Stomach (tissue), 9 donors: ENCODE results near the gene KCNQ4. TPM values are rescaled to one million over a fixed set of nuclear protein-coding genes. Genes with fewer than 3 reads are reported as not detected.

ENCODE experiments used
- DNase-seq, 2 donors: peaks; one replicate each; pipeline versions ENCODE4 v3.0.0 to v3.0.0-alpha.2; 2013 to 2019
- H3K27ac ChIP-seq, 5 donors: fragments of 200-600 bp in 4 of 5; sonication (generic) in 4 of 5; one replicate each; pipeline ENCODE4 v1.5.1; 2013 to 2019; ENCODE audit warnings: mild to moderate bottlenecking in 1 of 5, moderate library complexity in 1 of 5
- H3K27me3 ChIP-seq, 3 donors: fragments of 200-600 bp; sonication (generic); one replicate each; pipeline ENCODE4 v1.5.1; 2017 to 2019; ENCODE audit warnings: mixed run types in 1 of 3
- H3K36me3 ChIP-seq, 4 donors: fragments of 200-600 bp; sonication (generic); 1 replicate in 3 of 4; 2 replicates in 1 of 4; pipeline ENCODE4 v1.5.1; 2016 to 2019
- H3K4me1 ChIP-seq, 4 donors: fragments of 200-600 bp; sonication (generic); one replicate each; pipeline ENCODE4 v1.5.1; 2016 to 2019
- H3K4me3 ChIP-seq, 4 donors: fragments of 200-600 bp; sonication (generic) in 3 of 4; one replicate each; pipeline ENCODE4 v1.5.1; 2016 to 2019; ENCODE audit warnings: mild to moderate bottlenecking in 1 of 4
- H3K9me3 ChIP-seq, 4 donors: fragments of 200-600 bp; sonication (generic); one replicate each; pipeline ENCODE4 v1.5.1; 2016 to 2019
- CTCF ChIP-seq, 7 experiments: fragments of 450-650 bp in 4 of 7; fragments of 200-600 bp in 3 of 7; sonication (generic) in 3 of 7; IDR thresholded peaks; one replicate each; pipeline ENCODE4 v1.5.1; 2016 to 2019; ENCODE audit warnings: antibody characterized with exemption in 7 of 7, control low read depth in 2 of 7, mild to moderate bottlenecking in 1 of 7
- EP300 ChIP-seq: sonication (generic); formaldehyde crosslinking; IDR thresholded peaks from one replicate; pipeline ENCODE4 v1.6.1; 2017; ENCODE audit warnings: antibody characterized with exemption
- POLR2A ChIP-seq, 4 donors: fragments of 450-650 bp; IDR thresholded peaks; one replicate each; pipeline ENCODE4 v1.6.1; 2016; ENCODE audit warnings: antibody characterized with exemption in 4 of 4, control low read depth in 2 of 4, mild to moderate bottlenecking in 1 of 4, moderate library complexity in 1 of 4
- POLR2AphosphoS5 ChIP-seq, 3 donors: sonication (generic); formaldehyde crosslinking; IDR thresholded peaks; one replicate each; pipeline ENCODE4 v1.6.1; 2016; ENCODE audit warnings: antibody characterized with exemption in 3 of 3
- WGBS, 5 donors: extraction: QIAGEN DNeasy Blood & Tissue Kit in 3 of 5; methylation state at CpG; one replicate each; pipeline versions ENCODE4 v1.1.5 to v1.1.7; 2013 to 2018; 5-methylcytosine and 5-hydroxymethylcytosine counted together
- intact Hi-C: fragments of 100-400 bp; cut with DNase I; formaldehyde crosslinking; loops from one replicate; pipeline ENCODE4 v1.15.1; 2023; ENCODE audit warnings: low total_unique reads
- polyA plus RNA-seq, 3 donors: library from polyadenylated mRNA; stranded (reverse); fragments of 200-250 nt; gene quantifications; one replicate each; pipeline ENCODE4 v1.2.3, GENCODE V29; 2013
- total RNA-seq, 5 donors: library from RNA; depleted of rRNA; stranded (reverse); fragments of >200 nt; gene quantifications; one replicate each; pipeline versions ENCODE4 v1.1.0 to v1.2.3, GENCODE V29; 2014 to 2016
- donor health status: healthy with polysubstance abuse.
- donor health status: Bipolar disorder and iron deficiency.
- donor health status: healthy.

KCNQ4 gene
- total and polyA plus RNA-seq, 8 donors: 0.31 to 7.6 (median 0.58) TPM; not detected in 1

GRCh38 chr1:40743452-40743851 lies 40.1 kb upstream of the KCNQ4 start:
- DNase-seq: no peak
- no peaks in the 10 kb centered on the region for H3K9me3 ChIP-seq
- WGBS, 5 donors: 71 to 84% (median 79%) methylated on average over 3 of the region's 3 CpGs
- no peaks in the 10 kb centered on the region for H3K27me3 ChIP-seq
- peaks cover 4 to 55% (median 38%) of the 10 kb centered on the region in 4 donors for H3K4me1 ChIP-seq
- H3K4me3 ChIP-seq: no peak overlapping the region
- intact Hi-C loops: no loop called here
- TF ChIP-seq POLR2A (IDR thresholded peaks at IDR 0.05) (no peak), CTCF (IDR thresholded peaks at IDR 0.05) (no peak), EP300 (no peak), POLR2AphosphoS5 (IDR thresholded peaks at IDR 0.05) (no peak)
- no peak overlapping the region for H3K27ac ChIP-seq
- H3K36me3 ChIP-seq: peaks cover 19 to 58% (median 47%) of the 10 kb centered on the region in 4 donors

GRCh38 chr1:40743860-40744259 lies 39.7 kb upstream of the KCNQ4 start:
- WGBS, 5 donors: 92 to 98% (median 97%) methylated on average over 3 of the region's 3 CpGs
- DNase-seq: no peak
- Histone ChIP-seq H3K4me3 (no peak overlapping the region), H3K9me3 (no peaks in the 10 kb centered on the region), H3K4me1 (peaks cover 4 to 51% (median 37%) of the 10 kb centered on the region in 4 donors), H3K36me3 (peaks cover 19 to 59% (median 48%) of the 10 kb centered on the region in 4 donors), H3K27me3 (no peaks in the 10 kb centered on the region), H3K27ac (no peak overlapping the region)
- TF ChIP-seq POLR2AphosphoS5 (IDR thresholded peaks at IDR 0.05): no peak
- no peak for TF ChIP-seq EP300
- TF ChIP-seq CTCF (IDR thresholded peaks at IDR 0.05): no peak
- TF ChIP-seq POLR2A (IDR thresholded peaks at IDR 0.05): no peak
- intact Hi-C loops: no loop called here

GRCh38 chr1:40745176-40745575 lies 38.4 kb upstream of the KCNQ4 start:
- peak overlapping the region in 1 of 5 donors; percentile 16 for H3K27ac ChIP-seq

GRCh38 chr1:40746344-40747090 lies 37.1 kb upstream of the KCNQ4 start:
- peaks cover 4 to 29% (median 14%) of the 10 kb centered on the region in 4 donors for H3K4me1 ChIP-seq
- intact Hi-C loops: no loop called here
- 86 to 93% (median 90%) methylated on average over 2 of the region's 2 CpGs for WGBS, 5 donors
- H3K27ac ChIP-seq: no peak overlapping the region
- no peak for DNase-seq
- peaks cover 6 to 68% (median 55%) of the 10 kb centered on the region in 4 donors for H3K36me3 ChIP-seq
- H3K4me3 ChIP-seq: no peak overlapping the region
- TF ChIP-seq EP300: no peak
- TF ChIP-seq CTCF (IDR thresholded peaks at IDR 0.05): no peak
- TF ChIP-seq POLR2A (IDR thresholded peaks at IDR 0.05): no peak
- no peak for TF ChIP-seq POLR2AphosphoS5 (IDR thresholded peaks at IDR 0.05)
- H3K9me3 ChIP-seq: no peaks in the 10 kb centered on the region
- H3K27me3 ChIP-seq: no peaks in the 10 kb centered on the region

More at GRCh38 chr1:40745176-40745575, 38.4 kb upstream of the KCNQ4 start:
- TF ChIP-seq POLR2A (IDR thresholded peaks at IDR 0.05) (no peak), EP300 (no peak), CTCF (IDR thresholded peaks at IDR 0.05) (no peak), POLR2AphosphoS5 (IDR thresholded peaks at IDR 0.05) (no peak)
- peak in 1 of 2 donors; percentile 21 for DNase-seq
- H3K4me1 ChIP-seq: peaks cover 4 to 41% (median 27%) of the 10 kb centered on the region in 4 donors
- no peaks in the 10 kb centered on the region for H3K9me3 ChIP-seq
- no peaks in the 10 kb centered on the region for H3K27me3 ChIP-seq
- WGBS, 5 donors: 19 to 37% (median 26%) methylated on average over 1 of the region's 1 CpG
- intact Hi-C loops: no loop called here
- peaks cover 7 to 59% (median 48%) of the 10 kb centered on the region in 4 donors for H3K36me3 ChIP-seq
- no peak overlapping the region for H3K4me3 ChIP-seq
